Erythroblast (primary cell): ENCODE data around the gene CEL.
"Not testable (repeated sequence)": the region's sequence is repeated elsewhere in the genome, so short reads cannot be mapped to it uniquely, and the experiment has no call there.

Source experiments
- DNase-seq, 2 experiments: peaks; one replicate each; lab custom pipeline; 2025; lab: John Stamatoyannopoulos, UW
- GATA1 ChIP-seq: IDR thresholded peaks from 2 replicates; pipeline ENCODE4 v1.6.1; 2011; ENCODE audit warnings: low read depth, mild to moderate bottlenecking, control low read depth, low read length, moderate library complexity
- POLR2A ChIP-seq: IDR thresholded peaks from 2 replicates; pipeline ENCODE4 v1.6.1; 2011; ENCODE audit warnings: mild to moderate bottlenecking, low read length

The CEL gene

DNA sequence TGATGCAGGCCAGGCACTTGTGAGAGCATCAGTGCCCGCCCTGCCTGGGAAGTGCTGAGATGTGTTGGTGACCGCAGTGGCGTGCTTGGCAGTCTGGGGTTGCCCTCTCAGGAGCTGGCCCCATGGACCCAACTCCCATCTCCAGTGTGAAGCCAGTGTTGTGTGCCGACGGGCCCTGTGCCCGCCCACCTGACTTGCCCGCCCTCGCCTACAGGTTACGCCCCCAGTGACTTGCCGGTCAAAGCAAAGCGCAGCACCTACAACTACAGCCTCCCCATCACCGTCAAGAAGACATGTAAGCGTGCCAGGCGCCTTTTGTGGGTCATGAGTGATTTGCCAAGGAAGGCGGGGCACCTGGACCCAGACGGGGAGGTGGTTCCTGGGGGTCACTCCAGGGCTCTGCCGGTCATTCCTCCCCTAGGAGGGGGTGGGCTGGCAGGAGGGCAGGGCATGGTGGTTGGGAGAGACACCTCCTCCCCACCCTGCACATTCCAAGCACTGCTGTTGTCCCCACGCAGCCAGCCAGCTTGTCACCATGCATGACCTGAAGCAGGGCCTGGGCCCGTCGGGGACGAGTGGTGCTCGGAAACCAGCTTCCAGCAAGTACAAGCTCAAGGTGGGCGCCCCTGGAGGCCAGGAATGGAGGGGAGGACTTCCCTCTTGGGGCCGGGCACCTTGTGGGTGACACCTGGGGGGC is 7.4 kb upstream of the CEL start:
- DNase-seq = no peak
- no peak for TF ChIP-seq GATA1
- TF ChIP-seq POLR2A = no peak

DNA sequence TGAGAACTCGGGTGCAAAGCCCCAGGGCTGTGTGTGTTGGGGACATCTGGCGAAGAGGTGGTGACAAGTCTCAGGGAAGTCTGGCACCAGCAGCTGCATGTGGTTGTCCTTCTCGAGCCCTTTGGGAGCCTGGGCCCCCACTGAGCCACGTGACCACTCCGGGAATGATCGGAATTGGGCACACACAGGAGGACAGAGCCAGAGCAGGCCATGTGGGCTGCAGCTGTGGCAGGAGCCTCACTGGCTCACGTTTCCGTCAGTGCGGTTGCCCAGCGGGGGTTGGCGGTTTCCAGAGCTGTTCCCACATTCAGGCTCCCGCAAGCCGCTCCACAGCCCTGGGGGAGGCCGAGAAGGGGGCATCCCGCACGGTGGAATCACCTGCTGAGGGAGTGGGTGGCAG is 6.8 kb upstream of the CEL start:
- no peak for TF ChIP-seq GATA1
- TF ChIP-seq POLR2A = no peak
- DNase-seq = no peak

DNA sequence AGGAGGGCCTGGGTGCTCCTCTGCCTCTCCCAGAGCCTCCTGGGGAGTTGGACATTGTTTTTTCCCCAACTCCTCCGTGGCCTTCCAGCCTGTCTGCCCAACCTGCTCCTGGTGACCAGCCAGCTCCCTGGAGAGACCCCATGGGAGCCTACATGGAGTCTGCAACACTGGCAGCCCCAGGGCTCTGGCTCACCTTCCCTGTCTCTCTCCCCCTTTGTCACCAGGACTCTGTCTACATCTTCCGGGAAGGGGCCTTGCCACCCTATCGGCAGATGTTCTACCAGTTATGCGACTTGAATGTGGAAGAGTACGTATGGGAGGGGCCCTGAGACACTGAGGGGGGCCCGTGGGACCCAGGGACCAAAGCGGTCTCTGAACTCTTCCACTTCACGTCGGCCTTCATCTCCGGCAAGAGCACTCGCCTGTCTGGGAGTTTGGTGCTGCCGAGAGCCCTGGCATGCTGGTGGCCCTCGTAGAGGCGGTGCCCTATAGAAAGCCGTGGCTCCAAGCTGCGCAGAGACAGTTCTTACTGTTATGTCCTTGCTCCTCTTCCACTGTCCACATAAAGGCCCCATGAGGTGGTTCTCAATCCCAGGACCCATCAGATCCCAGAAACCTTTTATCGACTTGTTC is 5.9 kb upstream of the CEL start:
- no peak for TF ChIP-seq POLR2A
- TF ChIP-seq GATA1 = no peak
- no peak for DNase-seq

DNA sequence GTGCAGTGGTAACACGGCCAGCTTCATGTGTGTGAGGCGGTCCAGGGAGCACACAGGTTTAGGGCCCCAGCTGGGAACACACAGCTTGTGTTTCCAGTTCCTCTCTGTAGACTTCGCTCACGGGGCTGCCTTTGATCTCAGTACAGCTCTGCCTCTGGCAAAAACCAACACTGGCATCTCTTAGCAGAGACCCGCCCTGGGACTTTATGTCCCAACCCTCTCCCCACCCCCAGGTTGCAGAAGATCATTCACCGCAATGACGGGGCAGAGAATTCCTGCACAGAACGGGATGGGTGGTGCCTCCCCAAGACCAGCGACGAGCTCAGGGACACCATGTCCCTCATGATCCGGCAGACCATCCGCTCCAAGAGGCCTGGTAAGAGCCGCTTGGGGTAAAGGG is 5.2 kb upstream of the CEL start:
- TF ChIP-seq POLR2A (no peak), GATA1 (no peak)
- no peak for DNase-seq

DNA sequence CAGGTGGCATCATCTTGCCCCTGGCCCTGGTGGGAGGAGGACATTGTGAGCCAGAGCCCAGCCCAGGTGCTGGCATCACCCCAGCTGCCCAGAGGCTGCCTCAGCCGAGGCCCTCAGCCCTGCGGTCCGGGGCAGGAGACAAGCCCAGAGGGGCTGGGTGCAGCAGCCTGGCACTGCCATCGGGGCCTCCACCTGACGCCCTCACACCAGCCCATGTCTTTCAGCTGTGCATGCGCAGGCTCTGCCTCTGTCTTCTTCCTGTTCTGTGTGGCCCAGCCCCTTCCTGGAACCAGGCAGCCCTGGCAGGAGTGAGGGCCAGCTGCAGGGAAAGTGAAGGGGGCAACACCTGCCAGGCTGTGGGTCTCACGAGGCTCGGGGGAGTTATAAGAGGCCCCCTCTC is 4.8 kb upstream of the CEL start:
- TF ChIP-seq POLR2A (no peak), GATA1 (no peak)
- no peak for DNase-seq

DNA sequence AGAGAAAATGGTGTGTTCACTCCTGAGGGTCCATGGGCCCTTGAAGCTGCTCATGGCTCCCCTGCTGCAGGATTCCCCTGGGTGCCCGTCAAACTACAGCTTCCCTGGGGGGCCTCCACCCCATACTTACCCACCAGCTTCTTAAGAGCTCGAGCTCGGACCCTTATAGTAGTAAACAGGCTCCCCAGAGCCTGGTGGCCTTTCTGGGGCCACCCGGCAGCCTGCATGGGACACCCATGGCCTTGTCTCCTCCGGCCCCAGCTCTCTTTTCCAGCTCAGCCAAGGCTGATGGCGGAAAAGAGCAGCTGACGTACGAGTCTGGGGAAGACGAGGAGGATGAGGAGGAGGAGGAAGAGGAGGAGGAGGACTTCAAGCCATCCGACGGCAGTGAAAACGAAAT is 4.2 kb upstream of the CEL start:
- DNase-seq = no peak
- no peak for TF ChIP-seq POLR2A
- TF ChIP-seq GATA1 = no peak

DNA sequence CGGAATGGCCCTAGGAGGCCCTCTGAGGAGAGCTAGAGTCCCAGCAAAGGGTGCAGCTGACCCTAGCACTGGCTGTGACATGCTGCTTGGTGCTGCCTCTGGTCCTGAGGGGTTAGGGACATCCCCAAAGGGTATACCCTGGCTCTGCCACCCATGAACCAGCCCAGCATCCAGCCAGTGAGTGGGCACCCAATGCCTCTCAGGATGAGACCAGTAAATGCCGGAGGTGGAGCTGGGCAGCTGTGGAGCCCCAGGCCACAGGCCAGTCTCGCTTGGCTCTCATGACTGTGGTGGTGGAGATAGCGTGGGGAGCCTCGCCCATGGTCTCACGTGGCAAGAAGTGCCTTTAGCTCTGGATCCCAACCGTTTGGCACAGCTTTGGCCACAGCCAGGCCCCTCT is 3.7 kb upstream of the CEL start:
- DNase-seq = no peak
- no peak for TF ChIP-seq POLR2A
- no peak for TF ChIP-seq GATA1

DNA sequence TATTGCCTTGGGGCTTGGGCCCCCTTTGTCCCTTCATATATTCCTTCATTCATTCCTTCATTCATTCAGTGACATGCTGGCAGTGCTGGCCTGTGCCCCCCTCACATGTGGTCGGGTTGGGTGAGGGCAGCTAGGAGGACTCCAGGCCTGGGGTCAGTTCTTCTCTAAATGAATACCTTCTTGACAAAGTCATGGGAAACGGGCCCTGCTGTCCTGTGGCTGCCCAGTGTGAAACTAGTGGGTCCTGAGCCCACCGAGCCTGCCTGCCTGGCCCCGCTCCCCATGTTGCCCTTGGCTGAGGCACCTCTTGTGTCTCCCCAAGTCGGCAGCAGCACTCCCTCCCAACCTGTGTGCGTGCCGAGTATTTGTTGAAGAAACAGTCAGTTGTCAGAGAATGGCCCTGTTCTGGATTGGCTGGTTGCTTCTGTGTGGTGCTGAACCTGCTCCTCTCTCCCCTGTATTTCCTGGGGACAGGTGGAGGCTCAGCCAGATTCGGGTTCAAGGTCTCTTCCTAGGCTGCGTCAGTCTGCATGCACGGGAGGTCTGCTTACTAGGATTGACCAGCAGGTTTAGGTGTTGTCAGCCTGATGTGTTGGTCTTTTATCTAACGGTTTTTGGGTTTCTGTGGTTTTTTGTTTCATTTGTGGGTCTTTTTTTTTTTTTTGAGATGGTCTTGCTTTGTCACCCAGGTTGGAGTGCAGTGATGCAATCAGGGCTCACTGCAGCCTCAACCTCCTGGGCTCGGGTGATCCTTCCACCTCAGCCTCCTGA is 3.0 kb upstream of the CEL start:
- TF ChIP-seq GATA1 = no peak
- no peak for TF ChIP-seq POLR2A
- no peak for DNase-seq

DNA sequence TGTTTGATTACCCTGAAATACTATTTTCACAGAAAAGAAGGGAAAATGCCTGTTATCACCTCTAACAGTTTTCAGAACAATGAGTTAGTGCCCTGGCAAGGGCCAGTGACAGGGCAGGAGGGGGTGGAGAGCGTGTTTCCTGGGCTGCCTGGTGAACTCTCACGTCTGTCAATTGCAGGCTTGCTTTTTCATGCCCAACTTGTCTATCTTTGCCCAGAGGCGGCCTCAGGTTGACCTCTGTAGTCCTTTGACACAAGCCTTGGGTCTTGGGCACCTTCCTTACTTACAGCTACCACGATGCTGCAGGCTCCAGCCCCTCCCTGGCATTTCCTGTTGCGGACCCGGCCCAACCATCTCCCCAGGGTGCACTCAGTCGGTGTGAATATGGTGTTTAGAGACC is 2.2 kb upstream of the CEL start:
- TF ChIP-seq POLR2A (no peak), GATA1 (no peak)
- DNase-seq = no peak

DNA sequence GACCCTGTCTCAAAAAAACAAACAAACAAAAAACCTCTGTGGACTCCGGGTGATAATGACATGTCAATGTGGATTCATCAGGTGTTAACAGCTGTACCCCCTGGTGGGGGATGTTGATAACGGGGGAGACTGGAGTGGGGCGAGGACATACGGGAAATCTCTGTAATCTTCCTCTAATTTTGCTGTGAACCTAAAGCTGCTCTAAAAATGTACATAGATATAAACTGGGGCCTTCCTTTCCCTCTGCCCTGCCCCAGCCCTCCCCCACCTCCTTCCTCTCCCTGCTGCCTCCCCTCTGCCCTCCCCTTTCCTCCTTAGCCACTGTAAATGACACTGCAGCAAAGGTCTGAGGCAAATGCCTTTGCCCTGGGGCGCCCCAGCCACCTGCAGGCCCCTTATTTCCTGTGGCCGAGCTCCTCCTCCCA is 1.4 kb upstream of the CEL start:
- peak; percentile 37 to 72 for DNase-seq
- TF ChIP-seq POLR2A (no peak), GATA1 (no peak)

DNA sequence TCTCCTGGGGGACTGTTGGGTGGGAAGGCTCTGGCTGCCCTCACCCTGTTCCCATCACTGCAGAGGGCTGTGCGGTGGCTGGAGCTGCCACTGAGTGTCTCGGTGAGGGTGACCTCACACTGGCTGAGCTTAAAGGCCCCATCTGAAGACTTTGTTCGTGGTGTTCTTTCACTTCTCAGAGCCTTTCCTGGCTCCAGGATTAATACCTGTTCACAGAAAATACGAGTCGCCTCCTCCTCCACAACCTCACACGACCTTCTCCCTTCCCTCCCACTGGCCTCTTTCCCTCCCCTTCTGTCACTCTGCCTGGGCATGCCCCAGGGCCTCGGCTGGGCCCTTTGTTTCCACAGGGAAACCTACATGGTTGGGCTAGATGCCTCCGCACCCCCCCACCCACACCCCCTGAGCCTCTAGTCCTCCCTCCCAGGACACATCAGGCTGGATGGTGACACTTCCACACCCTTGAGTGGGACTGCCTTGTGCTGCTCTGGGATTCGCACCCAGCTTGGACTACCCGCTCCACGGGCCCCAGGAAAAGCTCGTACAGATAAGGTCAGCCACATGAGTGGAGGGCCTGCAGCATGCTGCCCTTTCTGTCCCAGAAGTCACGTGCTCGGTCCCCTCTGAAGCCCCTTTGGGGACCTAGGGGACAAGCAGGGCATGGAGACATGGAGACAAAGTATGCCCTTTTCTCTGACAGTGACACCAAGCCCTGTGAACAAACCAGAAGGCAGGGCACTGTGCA is 590 bp upstream of the CEL start:
- not testable (repeated sequence) for DNase-seq

DNA sequence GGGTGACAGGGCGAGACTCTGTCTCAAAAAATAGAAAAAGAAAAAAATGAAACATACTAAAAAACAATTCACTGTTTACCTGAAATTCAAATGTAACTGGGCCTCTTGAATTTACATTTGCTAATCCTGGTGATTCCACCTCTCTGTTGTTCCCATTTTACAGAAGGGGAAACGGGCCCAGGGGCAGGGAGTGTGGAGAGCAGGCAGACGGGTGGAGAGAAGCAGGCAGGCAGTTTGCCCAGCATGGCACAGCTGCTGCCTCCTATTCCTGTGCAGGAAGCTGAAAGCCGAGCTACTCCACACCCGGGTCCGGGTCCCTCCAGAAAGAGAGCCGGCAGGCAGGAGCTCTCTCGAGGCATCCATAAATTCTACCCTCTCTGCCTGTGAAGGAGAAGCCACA is 788 bp downstream of the CEL start:
- DNase-seq = not testable (repeated sequence)

DNA sequence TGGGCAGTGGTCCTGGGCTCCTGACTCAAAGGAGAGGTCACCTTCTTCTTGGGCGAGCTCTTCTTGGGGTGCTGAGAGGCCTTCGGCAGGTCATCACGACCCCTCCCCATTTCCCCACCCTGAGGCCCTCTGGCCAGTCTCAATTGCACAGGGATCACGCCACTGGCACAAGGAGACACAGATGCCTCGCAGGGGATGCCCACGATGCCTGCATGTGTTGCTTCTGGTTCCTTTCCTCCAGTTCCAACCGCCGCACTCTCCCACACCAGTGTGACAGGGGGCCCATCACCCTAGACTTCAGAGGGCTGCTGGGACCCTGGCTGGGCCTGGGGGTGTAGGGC is 1.3 kb downstream of the CEL start:
- no peak for DNase-seq
- TF ChIP-seq GATA1 (no peak), POLR2A (no peak)
